PC-9 (cell line): ENCODE measurements around the gene MTA3.

Experiments used
- CTCF ChIP-seq: fragments of 200-600 bp; sonication (generic); conservative IDR thresholded peaks from 2 replicates; pipeline ENCODE4 v1.6.1; 2017; ENCODE audit warnings: mixed run types, antibody characterized with exemption, mild to moderate bottlenecking, moderate library complexity
- EZH2 ChIP-seq: fragments of 200-600 bp; sonication (generic); IDR thresholded peaks from 2 replicates; pipeline ENCODE4 v1.8.0; 2017; ENCODE audit warnings: antibody characterized with exemption, low read depth

GRCh38 chr2:42572297-42573081 is 4.1 kb downstream of the MTA3 start:
- no peak for TF ChIP-seq EZH2
- TF ChIP-seq CTCF, result no peak
